ENCODE results near the gene APOBEC3F.
"Not testable (repeated sequence)": the region's sequence is repeated elsewhere in the genome, so short reads cannot be mapped to it uniquely, and the experiment has no call there.

The APOBEC3F gene

GRCh38 chr22:39027717-39028116 lies 12.9 kb upstream of the APOBEC3F start:
- DNase-seq (ENCODE audit: low spot score), result no peak

- DNase-seq (ENCODE audit: low spot score), result no peak
These were observed 12.4 kb upstream of the APOBEC3F start for GRCh38 chr22:39028281-39028680.

- no peak for DNase-seq (ENCODE audit: low spot score)
These were observed 11.4 kb upstream of the APOBEC3F start for GRCh38 chr22:39029227-39029626.

- DNase-seq (ENCODE audit: low spot score), result no peak
These were observed 10.0 kb upstream of the APOBEC3F start for GRCh38 chr22:39030705-39031104.

- DNase-seq (ENCODE audit: low spot score), result not testable (repeated sequence)
These were observed 9.0 kb upstream of the APOBEC3F start for GRCh38 chr22:39031434-39032295.

- DNase-seq (ENCODE audit: low spot score), result not testable (repeated sequence)
These were observed 3.6 kb upstream of the APOBEC3F start for GRCh38 chr22:39037071-39037470.

GRCh38 chr22:39039306-39040126 lies 1.1 kb upstream of the APOBEC3F start:
- DNase-seq (ENCODE audit: low spot score), result no peak

GRCh38 chr22:39040155-39040537 lies 518 bp upstream of the APOBEC3F start:
- not testable (repeated sequence) for DNase-seq (ENCODE audit: low spot score)

- no peak for DNase-seq (ENCODE audit: low spot score)
These were observed 1.2 kb downstream of the APOBEC3F start for GRCh38 chr22:39041908-39042307.

GRCh38 chr22:39043063-39043462 lies 2.4 kb downstream of the APOBEC3F start:
- DNase-seq (ENCODE audit: low spot score), result not testable (repeated sequence)

- DNase-seq (ENCODE audit: low spot score), result not testable (repeated sequence)
These were observed 4.5 kb downstream of the APOBEC3F start for GRCh38 chr22:39045136-39045535.

- DNase-seq (ENCODE audit: low spot score), result not testable (repeated sequence)
These were observed 8.8 kb downstream of the APOBEC3F start for GRCh38 chr22:39049486-39049885.

GRCh38 chr22:39051844-39052495 lies 11.3 kb downstream of the APOBEC3F start:
- DNase-seq (ENCODE audit: low spot score), result not testable (repeated sequence)

GRCh38 chr22:39055658-39056057 lies 15.0 kb downstream of the APOBEC3F start:
- DNase-seq (ENCODE audit: low spot score), result no peak

GRCh38 chr22:39061290-39061689 lies 20.6 kb downstream of the APOBEC3F start:
- DNase-seq (ENCODE audit: low spot score), result not testable (repeated sequence)

GRCh38 chr22:39061951-39062350 lies 21.3 kb downstream of the APOBEC3F start:
- DNase-seq (ENCODE audit: low spot score), result not testable (repeated sequence)

- not testable (repeated sequence) for DNase-seq (ENCODE audit: low spot score)
These were observed 23.2 kb downstream of the APOBEC3F start for GRCh38 chr22:39063904-39064303.

- not testable (repeated sequence) for DNase-seq (ENCODE audit: low spot score)
These were observed 26.0 kb downstream of the APOBEC3F start for GRCh38 chr22:39066442-39067276.

- DNase-seq (ENCODE audit: low spot score), result no peak
These were observed 27.5 kb downstream of the APOBEC3F start for GRCh38 chr22:39068033-39068785.

GRCh38 chr22:39070186-39070585 lies 29.5 kb downstream of the APOBEC3F start:
- no peak for DNase-seq (ENCODE audit: low spot score)

- DNase-seq (ENCODE audit: low spot score), result not testable (repeated sequence)
These were observed 31.9 kb downstream of the APOBEC3F start for GRCh38 chr22:39072581-39072981.

All from kidney capillary endothelial cell (primary cell).